Measurements from ENCODE around the gene RIOK3. TPM values are rescaled to one million over a fixed set of nuclear protein-coding genes. Genes with fewer than 3 reads are reported as not detected.

Gene RIOK3
- total and polyA plus RNA-seq, 8 donors: 21.9 to 39.7 (median 36.5) TPM

GRCh38 chr18:23499291-23499781, 46.2 kb downstream of the RIOK3 start:
- H3K4me3 ChIP-seq: no peak overlapping the region
- TF ChIP-seq CTCF (IDR thresholded peaks at IDR 0.05): no peak
- DNase-seq (no peak), FAIRE-seq (no peak), ATAC-seq (no peak)
- H3K27ac ChIP-seq: no peak overlapping the region
- H3K27me3 ChIP-seq: no peaks in the 10 kb centered on the region
- no peaks in the 10 kb centered on the region for H3K36me3 ChIP-seq
- 46 to 55% methylated on average over 11 of the region's 11 CpGs for WGBS, 2 donors
- H3K4me1 ChIP-seq: peaks cover 0 to 5% (median 2%) of the 10 kb centered on the region in 3 donors
- intact Hi-C loops (cut with DNase I): no loop called here
- no peaks in the 10 kb centered on the region for H3K9me3 ChIP-seq

GRCh38 chr18:23501626-23502025, 48.5 kb downstream of the RIOK3 start:
- 58 to 63% methylated on average over 6 of the region's 6 CpGs for WGBS, 2 donors

GRCh38 chr18:23502516-23503037, 49.5 kb downstream of the RIOK3 start:
- 11% methylated on average over 6 of the region's 6 CpGs for WGBS, 2 donors
- DNase-seq (no peak), ATAC-seq (peak in 2 of 4 donors; percentile 0 to 1), FAIRE-seq (no peak)
- Histone ChIP-seq H3K27me3 (no peaks in the 10 kb centered on the region), H3K36me3 (no peaks in the 10 kb centered on the region), H3K9me3 (no peaks in the 10 kb centered on the region), H3K4me1 (peaks cover 0 to 5% (median 5%) of the 10 kb centered on the region in 3 donors), H3K27ac (peak overlapping the region; percentile 89 to 96 (median 93)), H3K4me3 (peak overlapping the region; percentile 91 to 97 (median 93))
- intact Hi-C loops (cut with DNase I): no loop called here
- TF ChIP-seq CTCF (IDR thresholded peaks at IDR 0.05): no peak

More at GRCh38 chr18:23501626-23502025, 48.5 kb downstream of the RIOK3 start:
- intact Hi-C loops (cut with DNase I): no loop called here
- no peaks in the 10 kb centered on the region for H3K36me3 ChIP-seq
- no peaks in the 10 kb centered on the region for H3K27me3 ChIP-seq
- H3K4me1 ChIP-seq: peaks cover 0 to 5% (median 5%) of the 10 kb centered on the region in 3 donors
- no peak overlapping the region for H3K4me3 ChIP-seq
- no peak overlapping the region for H3K27ac ChIP-seq
- TF ChIP-seq CTCF (IDR thresholded peaks at IDR 0.05): no peak
- no peak for DNase-seq
- ATAC-seq: no peak
- FAIRE-seq: no peak
- H3K9me3 ChIP-seq: no peaks in the 10 kb centered on the region

- Histone ChIP-seq H3K4me3 (peak within 1 kb of the TSS; percentile 91 to 97 (median 93)), H3K27me3 (no peaks in the 10 kb centered on the region), H3K36me3 (no peaks in the 10 kb centered on the region), H3K27ac (peak within 1 kb of the TSS; percentile 89 to 96 (median 93)), H3K4me1 (peaks cover 0 to 5% (median 5%) of the 10 kb centered on the region in 3 donors), H3K9me3 (no peaks in the 10 kb centered on the region)
- DNase-seq: peak; percentile 95 to 100 (median 98)
- ATAC-seq: peak; percentile 96 to 98 (median 97)
- FAIRE-seq: no peak
- intact Hi-C loops (cut with DNase I): no loop called here
- TF ChIP-seq CTCF (IDR thresholded peaks at IDR 0.05): no peak
- WGBS, 2 donors: 0% methylated on average over 58 to 110 of the region's 110 CpGs
These were observed 50.2 kb downstream of the RIOK3 start, which contains the start of gene RMC1 for GRCh38 chr18:23503038-23503962. Gene RMC1, plus strand, starts transcription at chr18:23503511. Its CDS starts 108 bp downstream, at chr18:23503619.

Data from pancreas (tissue), 10 donors.